ENCODE results near the gene PAM.
"Not testable (repeated sequence)": the region's sequence is repeated elsewhere in the genome, so short reads cannot be mapped to it uniquely, and the experiment has no call there.

PAM gene

GRCh38 chr5:103041071-103041676 lies 286.1 kb downstream of the PAM start:
- peak; percentile 65 for DNase-seq (ENCODE audit: low read depth, low spot score)
- in situ Hi-C loops (cut with HindIII; ENCODE audit: low sequenced_read_pairs) = no loop called here
- TF ChIP-seq CTCF (IDR thresholded peaks at IDR 0.05; ENCODE audit: low read depth, low read length) = peak; percentile 33
- H3K4me3 ChIP-seq (ENCODE audit: low read depth, low read length) = no peak overlapping the region

- in situ Hi-C loops (cut with HindIII; ENCODE audit: low sequenced_read_pairs); DNase-seq (ENCODE audit: low read depth, low spot score); H3K4me3 ChIP-seq (ENCODE audit: low read depth, low read length): not testable (repeated sequence)
Measured at GRCh38 chr5:103046706-103047105, 291.6 kb downstream of the PAM start.

- DNase-seq (ENCODE audit: low read depth, low spot score) = peak; percentile 14
- TF ChIP-seq CTCF (IDR thresholded peaks at IDR 0.05; ENCODE audit: low read depth, low read length) = no peak
- in situ Hi-C loops (cut with HindIII; ENCODE audit: low sequenced_read_pairs) = no loop called here
- no peak overlapping the region for H3K4me3 ChIP-seq (ENCODE audit: low read depth, low read length)
Measured at GRCh38 chr5:103057208-103058130, 302.4 kb downstream of the PAM start.

GRCh38 chr5:103059525-103059924 lies 304.4 kb downstream of the PAM start:
- in situ Hi-C loops (cut with HindIII; ENCODE audit: low sequenced_read_pairs) = no loop called here
- H3K4me3 ChIP-seq (ENCODE audit: low read depth, low read length) = no peak overlapping the region
- no peak for TF ChIP-seq CTCF (IDR thresholded peaks at IDR 0.05; ENCODE audit: low read depth, low read length)
- no peak for DNase-seq (ENCODE audit: low read depth, low spot score)

GRCh38 chr5:103060424-103060954 lies 305.4 kb downstream of the PAM start:
- no peak for TF ChIP-seq CTCF (IDR thresholded peaks at IDR 0.05; ENCODE audit: low read depth, low read length)
- no peak overlapping the region for H3K4me3 ChIP-seq (ENCODE audit: low read depth, low read length)
- in situ Hi-C loops (cut with HindIII; ENCODE audit: low sequenced_read_pairs) = no loop called here
- DNase-seq (ENCODE audit: low read depth, low spot score) = no peak

- no peak for TF ChIP-seq CTCF (IDR thresholded peaks at IDR 0.05; ENCODE audit: low read depth, low read length)
- no peak overlapping the region for H3K4me3 ChIP-seq (ENCODE audit: low read depth, low read length)
- in situ Hi-C loops (cut with HindIII; ENCODE audit: low sequenced_read_pairs) = no loop called here
- DNase-seq (ENCODE audit: low read depth, low spot score) = no peak
Measured at GRCh38 chr5:103066326-103066725, 311.2 kb downstream of the PAM start.

GRCh38 chr5:103073500-103073899 lies 318.4 kb downstream of the PAM start:
- DNase-seq (ENCODE audit: low read depth, low spot score); in situ Hi-C loops (cut with HindIII; ENCODE audit: low sequenced_read_pairs); H3K4me3 ChIP-seq (ENCODE audit: low read depth, low read length): not testable (repeated sequence)
